ENCODE data around the gene LSP1. TPM values are rescaled to one million over a fixed set of nuclear protein-coding genes. Genes with fewer than 3 reads are reported as not detected.

LSP1 gene
- total RNA-seq, 1 donor from 2014 or later, result not detected

GRCh38 chr11:1889941-1890855 lies 37.3 kb downstream of the LSP1 start:
- Mint-ChIP-seq H3K27me3 (ENCODE audit: unreplicated experiment) (peaks cover 5% of the 10 kb centered on the region), H3K27ac (ENCODE audit: unreplicated experiment) (no peak overlapping the region), H3K9me3 (ENCODE audit: unreplicated experiment) (no peaks in the 10 kb centered on the region), H3K36me3 (ENCODE audit: low read depth, unreplicated experiment) (no peaks in the 10 kb centered on the region), H3K4me1 (ENCODE audit: unreplicated experiment) (no peaks in the 10 kb centered on the region), H3K4me3 (ENCODE audit: unreplicated experiment) (no peak overlapping the region)
- TF ChIP-seq CTCF (IDR thresholded peaks at IDR 0.05; ENCODE audit: unreplicated experiment), result no peak
- DNase-seq (ENCODE audit: low spot score), result no peak

- Mint-ChIP-seq H3K27ac (ENCODE audit: unreplicated experiment) (no peak overlapping the region), H3K36me3 (ENCODE audit: low read depth, unreplicated experiment) (no peaks in the 10 kb centered on the region), H3K27me3 (ENCODE audit: unreplicated experiment) (peaks cover 7% of the 10 kb centered on the region), H3K4me3 (ENCODE audit: unreplicated experiment) (no peak overlapping the region), H3K4me1 (ENCODE audit: unreplicated experiment) (no peaks in the 10 kb centered on the region), H3K9me3 (ENCODE audit: unreplicated experiment) (no peaks in the 10 kb centered on the region)
- no peak for TF ChIP-seq CTCF (IDR thresholded peaks at IDR 0.05; ENCODE audit: unreplicated experiment)
- DNase-seq (ENCODE audit: low spot score), result no peak
Observed at GRCh38 chr11:1890856-1891830, 38.3 kb downstream of the LSP1 start.

GRCh38 chr11:1891831-1892115 lies 38.9 kb downstream of the LSP1 start, which contains the start of gene PRR33:
TSS of gene PRR33 (minus strand) at chr11:1891895. CDS start at chr11:1890584, 1,311 bp downstream.
- H3K9me3 Mint-ChIP-seq (ENCODE audit: unreplicated experiment), result no peaks in the 10 kb centered on the region
- H3K27me3 Mint-ChIP-seq (ENCODE audit: unreplicated experiment), result peaks cover 7% of the 10 kb centered on the region
- no peaks in the 10 kb centered on the region for H3K4me1 Mint-ChIP-seq (ENCODE audit: unreplicated experiment)
- H3K27ac Mint-ChIP-seq (ENCODE audit: unreplicated experiment), result no peak within 1 kb of the TSS
- no peak within 1 kb of the TSS for H3K4me3 Mint-ChIP-seq (ENCODE audit: unreplicated experiment)
- no peak for DNase-seq (ENCODE audit: low spot score)
- no peaks in the 10 kb centered on the region for H3K36me3 Mint-ChIP-seq (ENCODE audit: low read depth, unreplicated experiment)
- TF ChIP-seq CTCF (IDR thresholded peaks at IDR 0.05; ENCODE audit: unreplicated experiment), result no peak

- H3K4me3 Mint-ChIP-seq (ENCODE audit: unreplicated experiment), result no peak overlapping the region
- H3K36me3 Mint-ChIP-seq (ENCODE audit: low read depth, unreplicated experiment), result no peaks in the 10 kb centered on the region
- H3K9me3 Mint-ChIP-seq (ENCODE audit: unreplicated experiment), result no peaks in the 10 kb centered on the region
- DNase-seq (ENCODE audit: low spot score), result no peak
- TF ChIP-seq CTCF (IDR thresholded peaks at IDR 0.05; ENCODE audit: unreplicated experiment), result no peak
- H3K27ac Mint-ChIP-seq (ENCODE audit: unreplicated experiment), result no peak overlapping the region
- H3K4me1 Mint-ChIP-seq (ENCODE audit: unreplicated experiment), result no peaks in the 10 kb centered on the region
- peaks cover 7% of the 10 kb centered on the region for H3K27me3 Mint-ChIP-seq (ENCODE audit: unreplicated experiment)
Observed at GRCh38 chr11:1892116-1892515, 39.2 kb downstream of the LSP1 start.
